Kidney (tissue), 14 donors: Measurements from ENCODE around the gene UNC5A. TPM values are rescaled to one million over a fixed set of nuclear protein-coding genes. Genes with fewer than 3 reads are reported as not detected.

Experiments
- DNase-seq, 5 donors: peaks; one replicate each; pipeline ENCODE4 v3.0.0-alpha.2; 2013 to 2020
- FAIRE-seq: peaks from 2 replicates; lab custom pipeline; 2012; peaks lifted over from hg19 to GRCh38; lab: Jason Lieb, UNC
- H3K27ac ChIP-seq, 2 donors: one replicate each; pipeline ENCODE4 v1.7.0; 2013; ENCODE audit warnings: low read depth in 2 of 2, low read length in 2 of 2, inconsistent platforms in 1 of 2
- H3K27me3 ChIP-seq: one replicate; pipeline ENCODE4 v1.7.1; 2013; ENCODE audit warnings: low read length, inconsistent platforms; ENCODE audit not compliant: control insufficient read depth, insufficient read depth
- H3K36me3 ChIP-seq, 3 donors: one replicate each; pipeline versions ENCODE4 v1.7.0 to v1.7.1; 2013; ENCODE audit warnings: low read length in 3 of 3, control low read depth in 1 of 3, inconsistent platforms in 1 of 3; ENCODE audit not compliant: insufficient read depth in 3 of 3, control insufficient read depth in 2 of 3
- H3K4me1 ChIP-seq, 3 donors: one replicate each; pipeline versions ENCODE4 v1.7.0 to v1.7.1; 2013; ENCODE audit warnings: low read length in 3 of 3, inconsistent platforms in 1 of 3, low read depth in 1 of 3; ENCODE audit not compliant: control insufficient read depth in 2 of 3, insufficient read depth in 2 of 3
- H3K4me3 ChIP-seq, 3 donors: one replicate each; pipeline versions ENCODE4 v1.7.0 to v1.8.1; 2013; ENCODE audit warnings: low read length in 3 of 3, control low read depth in 1 of 3, inconsistent platforms in 1 of 3
- H3K9ac ChIP-seq, 3 donors: one replicate each; pipeline versions ENCODE4 v1.7.0 to v1.7.1; 2013; ENCODE audit warnings: low read length in 3 of 3, control low read depth in 1 of 3, inconsistent platforms in 1 of 3
- H3K9me3 ChIP-seq, 3 donors: one replicate each; pipeline versions ENCODE4 v1.7.0 to v1.7.1; 2013; ENCODE audit warnings: low read length in 3 of 3, control low read depth in 1 of 3, inconsistent platforms in 1 of 3; ENCODE audit not compliant: control insufficient read depth in 2 of 3, insufficient read depth in 1 of 3
- intact Hi-C: fragments of 100-400 bp; cut with DNase I; formaldehyde crosslinking; loops from one replicate; pipeline ENCODE4 v1.11.1; 2022
- polyA plus RNA-seq: library from polyadenylated mRNA; stranded (reverse); fragments of 350-450 nt; fragmentation: Illumina TruSeq; extraction: RNeasy Lipid Tissue Mini Kit (QIAGEN cat#74804); gene quantifications from one replicate; pipeline ENCODE4 v1.2.3, GENCODE V29; 2014; ENCODE audit warnings: low read depth, low replicate concordance; ENCODE audit not compliant: insufficient read depth
- total RNA-seq: library from RNA; stranded (reverse); fragmentation: NEBNext Ultra II Directional; extraction: Animal tissue kit (Norgen Biotek cat#: 25700); gene quantifications from one replicate; pipeline ENCODE4 v1.2.1, GENCODE V29; 2021
- TF ChIP-seq, protein P1 (sequence below): IDR thresholded peaks from 3 replicates; pipeline ENCODE4 v1.5.1; 2012; ENCODE audit warnings: mild to moderate bottlenecking, moderate library complexity, borderline replicate concordance; ENCODE audit not compliant: insufficient read depth; ENCODE audit errors: extremely low read depth
- donor health status: control.
- donor health status: control.
- donor health status: control.
- donor health status: control.
- donor health status: control.
- donor health status: DM: yes; HTN: yes; CAD: no.
- donor health status: Normal renal cell carcinoma (clear cell type).

UNC5A gene
- total and polyA plus RNA-seq, 2 donors from 2014 or later = 1.5 TPM; not detected in 1

- Histone ChIP-seq H3K27ac (no peak overlapping the region), H3K36me3 (no peaks in the 10 kb centered on the region), H3K9ac (no peak overlapping the region), H3K4me3 (no peak overlapping the region), H3K4me1 (no peaks in the 10 kb centered on the region), H3K27me3 (no peaks in the 10 kb centered on the region), H3K9me3 (no peaks in the 10 kb centered on the region)
- no peak for FAIRE-seq
- no peak for DNase-seq
- TF ChIP-seq, protein P1, sequence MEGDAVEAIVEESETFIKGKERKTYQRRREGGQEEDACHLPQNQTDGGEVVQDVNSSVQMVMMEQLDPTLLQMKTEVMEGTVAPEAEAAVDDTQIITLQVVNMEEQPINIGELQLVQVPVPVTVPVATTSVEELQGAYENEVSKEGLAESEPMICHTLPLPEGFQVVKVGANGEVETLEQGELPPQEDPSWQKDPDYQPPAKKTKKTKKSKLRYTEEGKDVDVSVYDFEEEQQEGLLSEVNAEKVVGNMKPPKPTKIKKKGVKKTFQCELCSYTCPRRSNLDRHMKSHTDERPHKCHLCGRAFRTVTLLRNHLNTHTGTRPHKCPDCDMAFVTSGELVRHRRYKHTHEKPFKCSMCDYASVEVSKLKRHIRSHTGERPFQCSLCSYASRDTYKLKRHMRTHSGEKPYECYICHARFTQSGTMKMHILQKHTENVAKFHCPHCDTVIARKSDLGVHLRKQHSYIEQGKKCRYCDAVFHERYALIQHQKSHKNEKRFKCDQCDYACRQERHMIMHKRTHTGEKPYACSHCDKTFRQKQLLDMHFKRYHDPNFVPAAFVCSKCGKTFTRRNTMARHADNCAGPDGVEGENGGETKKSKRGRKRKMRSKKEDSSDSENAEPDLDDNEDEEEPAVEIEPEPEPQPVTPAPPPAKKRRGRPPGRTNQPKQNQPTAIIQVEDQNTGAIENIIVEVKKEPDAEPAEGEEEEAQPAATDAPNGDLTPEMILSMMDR = no peak
- intact Hi-C loops = no loop called here
These were observed 46.4 kb downstream of the UNC5A start for GRCh38 chr5:176856746-176857145.

- peak in 1 of 5 donors; percentile 68 for DNase-seq
- Histone ChIP-seq H3K4me1 (no peaks in the 10 kb centered on the region), H3K36me3 (no peaks in the 10 kb centered on the region), H3K4me3 (no peak overlapping the region), H3K27me3 (no peaks in the 10 kb centered on the region), H3K9me3 (no peaks in the 10 kb centered on the region), H3K27ac (no peak overlapping the region), H3K9ac (no peak overlapping the region)
- intact Hi-C loops = no loop called here
- TF ChIP-seq, protein P1 = no peak
- no peak for FAIRE-seq
These were observed 47.0 kb downstream of the UNC5A start for GRCh38 chr5:176857216-176857893.

GRCh38 chr5:176857894-176858273, 47.5 kb downstream of the UNC5A start:
- FAIRE-seq (no peak), DNase-seq (peak in 1 of 5 donors; percentile 54)
- intact Hi-C loops = no loop called here
- TF ChIP-seq, protein P1 = no peak
- H3K4me3 ChIP-seq = no peak overlapping the region
- H3K4me1 ChIP-seq = no peaks in the 10 kb centered on the region
- H3K27ac ChIP-seq = no peak overlapping the region
- H3K36me3 ChIP-seq = no peaks in the 10 kb centered on the region
- no peaks in the 10 kb centered on the region for H3K9me3 ChIP-seq
- H3K9ac ChIP-seq = no peak overlapping the region
- no peaks in the 10 kb centered on the region for H3K27me3 ChIP-seq
